ENCODE results near the gene ZDHHC13.

DNA sequence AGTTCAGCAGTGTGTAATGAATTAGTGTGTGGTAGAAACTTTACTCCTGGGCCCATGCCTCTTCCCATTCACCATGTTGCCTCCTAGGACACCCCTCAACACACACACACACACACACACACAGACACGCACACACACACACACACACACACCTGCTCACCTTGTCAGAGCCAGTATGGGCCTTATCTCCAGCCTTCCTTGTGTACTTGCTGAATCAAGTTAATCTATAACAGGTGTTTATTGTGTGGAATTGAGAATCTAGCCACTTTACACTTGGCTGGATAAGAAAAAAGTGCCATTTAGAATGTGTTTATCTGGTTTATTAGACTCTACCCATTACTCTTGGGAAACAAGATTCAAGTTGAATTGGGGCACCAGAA is 14.5 kb upstream of the ZDHHC13 start:
- TF ChIP-seq, protein P1, sequence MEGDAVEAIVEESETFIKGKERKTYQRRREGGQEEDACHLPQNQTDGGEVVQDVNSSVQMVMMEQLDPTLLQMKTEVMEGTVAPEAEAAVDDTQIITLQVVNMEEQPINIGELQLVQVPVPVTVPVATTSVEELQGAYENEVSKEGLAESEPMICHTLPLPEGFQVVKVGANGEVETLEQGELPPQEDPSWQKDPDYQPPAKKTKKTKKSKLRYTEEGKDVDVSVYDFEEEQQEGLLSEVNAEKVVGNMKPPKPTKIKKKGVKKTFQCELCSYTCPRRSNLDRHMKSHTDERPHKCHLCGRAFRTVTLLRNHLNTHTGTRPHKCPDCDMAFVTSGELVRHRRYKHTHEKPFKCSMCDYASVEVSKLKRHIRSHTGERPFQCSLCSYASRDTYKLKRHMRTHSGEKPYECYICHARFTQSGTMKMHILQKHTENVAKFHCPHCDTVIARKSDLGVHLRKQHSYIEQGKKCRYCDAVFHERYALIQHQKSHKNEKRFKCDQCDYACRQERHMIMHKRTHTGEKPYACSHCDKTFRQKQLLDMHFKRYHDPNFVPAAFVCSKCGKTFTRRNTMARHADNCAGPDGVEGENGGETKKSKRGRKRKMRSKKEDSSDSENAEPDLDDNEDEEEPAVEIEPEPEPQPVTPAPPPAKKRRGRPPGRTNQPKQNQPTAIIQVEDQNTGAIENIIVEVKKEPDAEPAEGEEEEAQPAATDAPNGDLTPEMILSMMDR (IDR thresholded peaks at IDR 0.05), result no peak
- TF ChIP-seq, protein P2, sequence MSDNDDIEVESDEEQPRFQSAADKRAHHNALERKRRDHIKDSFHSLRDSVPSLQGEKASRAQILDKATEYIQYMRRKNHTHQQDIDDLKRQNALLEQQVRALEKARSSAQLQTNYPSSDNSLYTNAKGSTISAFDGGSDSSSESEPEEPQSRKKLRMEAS (CRISPR knock-in tag; IDR thresholded peaks at IDR 0.05), result no peak

Data from WTC11 (cell line).